GM10248 (cell line): ENCODE data around the gene GRHL1.
"Not testable (repeated sequence)": the region's sequence is repeated elsewhere in the genome, so short reads cannot be mapped to it uniquely, and the experiment has no call there.

Source experiments
- CTCF ChIA-PET: fragments of 300-600 bp; sonication (Branson Sonifier 250); formaldehyde crosslinking; extraction: SDS; loops from one replicate; lab custom pipeline; 2021; ENCODE audit warnings: antibody characterized with exemption; lab: Yijun Ruan, JAX
- POLR2A ChIA-PET: fragments of 350-650 bp; sonication (Branson Sonifier 250); formaldehyde crosslinking; extraction: SDS; loops from one replicate; lab custom pipeline; 2020; ENCODE audit warnings: antibody characterized with exemption; lab: Yijun Ruan, JAX
- DNase-seq: peaks from one replicate; pipeline ENCODE4 v3.0.0; 2012; ENCODE audit errors: extremely low spot score
- TF ChIP-seq, protein P1 (sequence below): IDR thresholded peaks from 2 replicates; pipeline ENCODE4 v1.5.1; 2012; ENCODE audit warnings: mild to moderate bottlenecking, low read depth; ENCODE audit errors: extremely low read depth, missing control alignments, control extremely low read depth

GRHL1 gene

GRCh38 chr2:10026940-10027569, 75.6 kb downstream of the GRHL1 start:
- POLR2A ChIA-PET, result no interaction called here
- CTCF ChIA-PET, result interaction anchor here (0.9 to 4.6 kb wide), 5 partner anchors 11 to 227 kb away, joined by 3 to 30 read pairs (median 7); no protein-coding TSS in a partner anchor
- TF ChIP-seq, protein P1, sequence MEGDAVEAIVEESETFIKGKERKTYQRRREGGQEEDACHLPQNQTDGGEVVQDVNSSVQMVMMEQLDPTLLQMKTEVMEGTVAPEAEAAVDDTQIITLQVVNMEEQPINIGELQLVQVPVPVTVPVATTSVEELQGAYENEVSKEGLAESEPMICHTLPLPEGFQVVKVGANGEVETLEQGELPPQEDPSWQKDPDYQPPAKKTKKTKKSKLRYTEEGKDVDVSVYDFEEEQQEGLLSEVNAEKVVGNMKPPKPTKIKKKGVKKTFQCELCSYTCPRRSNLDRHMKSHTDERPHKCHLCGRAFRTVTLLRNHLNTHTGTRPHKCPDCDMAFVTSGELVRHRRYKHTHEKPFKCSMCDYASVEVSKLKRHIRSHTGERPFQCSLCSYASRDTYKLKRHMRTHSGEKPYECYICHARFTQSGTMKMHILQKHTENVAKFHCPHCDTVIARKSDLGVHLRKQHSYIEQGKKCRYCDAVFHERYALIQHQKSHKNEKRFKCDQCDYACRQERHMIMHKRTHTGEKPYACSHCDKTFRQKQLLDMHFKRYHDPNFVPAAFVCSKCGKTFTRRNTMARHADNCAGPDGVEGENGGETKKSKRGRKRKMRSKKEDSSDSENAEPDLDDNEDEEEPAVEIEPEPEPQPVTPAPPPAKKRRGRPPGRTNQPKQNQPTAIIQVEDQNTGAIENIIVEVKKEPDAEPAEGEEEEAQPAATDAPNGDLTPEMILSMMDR, result no peak
- DNase-seq, result no peak

DNA sequence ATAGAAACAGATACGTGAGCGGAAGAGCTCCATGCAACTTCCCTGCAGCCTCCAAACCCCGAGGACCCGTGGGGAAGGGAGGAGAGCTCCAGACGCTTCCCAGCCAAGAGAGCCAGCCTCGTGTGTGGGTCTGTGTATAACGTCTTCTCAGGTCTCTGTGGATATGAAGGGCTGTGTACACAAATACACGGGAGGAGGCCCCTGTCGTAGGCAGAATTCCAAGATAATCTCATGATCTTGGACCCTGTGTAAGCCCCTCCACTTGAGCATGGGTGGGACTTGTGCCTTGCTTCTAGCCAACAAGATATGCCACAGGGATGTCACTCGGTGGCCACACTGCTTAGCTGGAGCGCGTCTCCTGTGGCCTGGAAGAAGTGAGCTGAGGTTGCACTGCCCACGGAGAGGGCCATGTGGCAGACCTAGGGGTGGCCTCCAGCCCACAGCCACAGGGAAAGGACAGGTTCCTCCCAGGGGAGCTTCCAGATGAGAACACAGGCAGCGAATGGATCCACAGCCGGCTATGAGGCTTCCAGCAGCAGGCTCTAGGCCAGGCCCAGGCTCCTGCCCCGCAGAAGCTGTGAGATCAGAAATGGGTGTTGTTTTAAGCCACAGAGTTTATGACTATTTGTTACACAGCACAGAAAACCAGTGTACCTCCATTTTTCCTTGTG, 76.3 kb downstream of the GRHL1 start:
- DNase-seq, result no peak
- TF ChIP-seq, protein P1, result no peak
- CTCF ChIA-PET, result interaction anchor here (0.9 to 4.6 kb wide), 8 partner anchors 10 to 227 kb away, joined by 3 to 30 read pairs (median 3); no protein-coding TSS in a partner anchor
- POLR2A ChIA-PET, result no interaction called here

DNA sequence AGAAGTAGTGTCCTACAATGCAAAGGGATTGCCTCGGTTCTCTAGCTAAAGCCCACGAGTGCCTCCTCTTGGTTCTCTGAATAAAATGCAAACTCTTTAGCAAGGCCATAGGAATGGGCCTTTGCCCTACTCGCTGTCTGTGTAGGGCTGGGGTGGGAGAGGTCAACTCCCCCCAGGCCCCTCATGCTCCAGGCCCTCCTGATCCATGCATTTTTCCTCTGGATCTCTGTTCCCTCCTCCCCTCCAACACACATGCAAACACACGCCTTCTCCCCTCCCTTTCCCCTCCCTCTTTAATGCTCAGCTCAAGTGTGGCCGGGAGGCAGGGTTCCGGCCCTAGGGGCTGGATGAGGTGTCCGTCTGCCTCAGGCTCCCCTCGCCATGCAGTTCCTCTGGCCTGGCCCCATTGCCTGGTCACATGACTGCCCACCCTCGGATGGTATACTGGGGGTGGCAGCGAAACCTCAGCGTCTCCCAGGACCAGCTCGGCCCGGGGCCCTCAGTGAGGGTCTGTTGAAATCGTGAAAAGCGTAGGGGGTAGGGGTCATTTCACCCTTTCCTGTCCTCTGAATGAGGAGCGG, 77.0 kb downstream of the GRHL1 start:
- ChIA-PET CTCF (interaction anchor here (1.0 to 4.6 kb wide), 10 partner anchors 9 to 228 kb away, joined by 3 to 30 read pairs (median 3); no protein-coding TSS in a partner anchor), POLR2A (no interaction called here)
- DNase-seq, result no peak
- TF ChIP-seq, protein P1, result peak; percentile 25

DNA sequence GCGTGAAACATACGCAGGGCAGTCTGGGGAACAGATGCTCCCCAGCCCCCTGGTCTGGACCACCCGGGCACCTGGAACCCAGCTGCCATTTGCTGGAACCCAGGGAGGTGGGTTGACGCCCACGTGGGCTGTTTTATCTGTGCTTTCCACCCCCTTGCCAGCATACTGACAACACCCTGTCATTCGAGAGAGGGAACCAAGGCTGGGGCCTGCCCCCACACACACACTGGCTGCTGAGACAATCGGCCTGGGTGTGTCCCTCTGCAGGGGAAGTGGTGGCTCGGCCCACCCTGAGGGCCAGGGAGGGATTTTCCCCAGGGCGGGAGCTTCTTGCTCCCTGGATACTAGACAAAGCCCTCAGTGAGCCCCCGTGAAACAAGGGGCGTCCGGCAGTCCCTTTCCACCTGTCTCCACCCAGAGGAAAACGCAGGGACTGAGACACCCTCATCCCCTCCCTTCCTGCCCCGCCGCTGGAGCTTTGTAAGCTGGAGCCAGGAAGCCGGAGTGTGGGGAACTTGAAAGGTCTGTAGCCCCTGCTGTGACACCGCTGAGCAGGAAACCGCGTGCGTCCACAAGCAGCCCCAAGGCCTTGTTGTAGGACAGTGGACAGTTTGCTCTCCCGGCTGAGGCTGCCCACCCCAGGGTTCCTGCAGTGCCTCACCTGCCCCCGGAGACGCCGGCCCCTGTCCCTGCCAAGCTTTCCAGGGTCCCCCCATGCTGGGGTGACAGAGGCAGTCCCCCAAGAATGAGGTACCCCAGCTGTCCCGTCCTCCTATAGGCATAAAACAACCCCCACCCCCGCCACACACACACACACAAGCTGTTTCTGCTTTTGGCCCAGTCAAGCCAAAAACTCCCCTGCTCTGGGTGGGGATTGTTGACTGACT, 77.7 kb downstream of the GRHL1 start:
- TF ChIP-seq, protein P1, result no peak
- POLR2A ChIA-PET, result interaction anchor here (0.6 kb wide), 1 partner anchor 398 kb away, joined by 5 read pairs; the partner anchor contains the start of gene YWHAQ
- CTCF ChIA-PET, result interaction anchor here (0.7 to 4.6 kb wide), 8 partner anchors 9 to 229 kb away, joined by 3 to 30 read pairs (median 4); no protein-coding TSS in a partner anchor
- DNase-seq, result peak; percentile 87

GRCh38 chr2:10029875-10030223, 78.4 kb downstream of the GRHL1 start:
- ChIA-PET CTCF (interaction anchor here (0.7 to 4.6 kb wide), 6 partner anchors 10 to 217 kb away, joined by 3 to 30 read pairs (median 4); no protein-coding TSS in a partner anchor), POLR2A (interaction anchor here (0.6 kb wide), 1 partner anchor 399 kb away, joined by 5 read pairs; the partner anchor contains the start of gene YWHAQ)
- TF ChIP-seq, protein P1, result no peak
- no peak for DNase-seq

DNA sequence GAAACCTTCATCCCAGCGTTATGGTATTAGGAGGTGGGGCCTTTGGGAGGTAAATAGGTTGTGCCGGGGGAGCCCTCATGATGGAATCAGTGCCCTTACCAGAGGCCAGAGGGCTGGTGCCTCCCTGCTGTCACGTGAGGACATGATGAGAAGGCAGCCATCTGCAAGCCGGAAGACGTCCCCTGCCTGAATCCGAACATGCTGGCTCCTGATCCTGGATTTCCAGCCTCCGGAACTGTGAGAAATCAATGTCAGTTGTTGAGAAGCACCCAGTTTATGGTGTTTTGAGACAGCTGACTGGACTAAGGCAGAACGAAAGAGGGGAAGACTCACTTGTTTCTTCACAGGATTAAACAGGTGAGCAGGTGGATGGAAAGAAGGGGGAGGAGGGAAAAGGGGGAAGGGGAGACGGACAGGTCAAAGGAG, 78.8 kb downstream of the GRHL1 start:
- TF ChIP-seq, protein P1, result no peak
- no peak for DNase-seq
- ChIA-PET POLR2A (no interaction called here), CTCF (interaction anchor here (2.7 to 3.3 kb wide), 2 partner anchors 45 to 46 kb away, joined by 8 to 23 read pairs; no protein-coding TSS in a partner anchor)

- POLR2A ChIA-PET, DNase-seq: not testable (repeated sequence)
- CTCF ChIA-PET, result interaction anchor here (0.5 to 2.7 kb wide), 3 partner anchors 46 to 232 kb away, joined by 3 to 8 read pairs (median 5); no protein-coding TSS in a partner anchor
These were observed 79.3 kb downstream of the GRHL1 start for GRCh38 chr2:10030798-10031197.
